ENCODE measurements around the gene JMY.

DNA sequence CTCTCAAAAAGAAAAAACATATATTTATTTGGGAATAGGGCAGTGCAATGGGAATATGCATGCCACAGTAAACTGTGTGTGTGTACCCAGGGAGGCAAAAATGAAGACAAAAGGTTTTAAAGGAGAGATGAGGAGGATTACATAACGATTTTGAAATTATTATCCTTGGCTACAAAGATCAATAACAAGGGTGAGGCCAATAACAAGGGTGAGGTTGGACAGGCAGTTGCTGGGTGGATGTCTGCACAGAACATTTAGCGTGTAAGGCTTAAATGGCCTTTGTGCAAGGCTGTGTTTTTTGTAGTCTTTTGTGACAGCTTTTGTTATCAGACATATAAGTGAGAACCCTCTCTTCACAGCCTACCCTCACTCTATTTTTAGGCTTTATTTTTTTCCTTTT, 114.0 kb downstream of the JMY start:
- TF ChIP-seq, protein P1, sequence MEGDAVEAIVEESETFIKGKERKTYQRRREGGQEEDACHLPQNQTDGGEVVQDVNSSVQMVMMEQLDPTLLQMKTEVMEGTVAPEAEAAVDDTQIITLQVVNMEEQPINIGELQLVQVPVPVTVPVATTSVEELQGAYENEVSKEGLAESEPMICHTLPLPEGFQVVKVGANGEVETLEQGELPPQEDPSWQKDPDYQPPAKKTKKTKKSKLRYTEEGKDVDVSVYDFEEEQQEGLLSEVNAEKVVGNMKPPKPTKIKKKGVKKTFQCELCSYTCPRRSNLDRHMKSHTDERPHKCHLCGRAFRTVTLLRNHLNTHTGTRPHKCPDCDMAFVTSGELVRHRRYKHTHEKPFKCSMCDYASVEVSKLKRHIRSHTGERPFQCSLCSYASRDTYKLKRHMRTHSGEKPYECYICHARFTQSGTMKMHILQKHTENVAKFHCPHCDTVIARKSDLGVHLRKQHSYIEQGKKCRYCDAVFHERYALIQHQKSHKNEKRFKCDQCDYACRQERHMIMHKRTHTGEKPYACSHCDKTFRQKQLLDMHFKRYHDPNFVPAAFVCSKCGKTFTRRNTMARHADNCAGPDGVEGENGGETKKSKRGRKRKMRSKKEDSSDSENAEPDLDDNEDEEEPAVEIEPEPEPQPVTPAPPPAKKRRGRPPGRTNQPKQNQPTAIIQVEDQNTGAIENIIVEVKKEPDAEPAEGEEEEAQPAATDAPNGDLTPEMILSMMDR (IDR thresholded peaks at IDR 0.05 in 2 of 3, conservative IDR thresholded peaks at IDR 0.05 in 1 of 3; ENCODE audit: borderline replicate concordance in 1 of 3, insufficient read depth in 1 of 3, low read depth in 2 of 3, low read length in 2 of 3), result no peak
- TF ChIP-seq ZFX (IDR thresholded peaks at IDR 0.05) (no peak), SIN3A (IDR thresholded peaks at IDR 0.05; ENCODE audit: low read depth) (no peak), SRF (IDR thresholded peaks at IDR 0.05; ENCODE audit: low read depth) (no peak), ELF1 (IDR thresholded peaks at IDR 0.05; ENCODE audit: borderline replicate concordance, low read depth) (no peak), POLR2A (IDR thresholded peaks at IDR 0.05; ENCODE audit: borderline replicate concordance, extremely low read depth, insufficient read depth, insufficient read length) (no peak)

All from HCT116 (cell line).